NT2/D1 (cell line): ENCODE measurements around the gene MAST4.

ENCODE experiments used
- SUZ12 ChIP-seq: IDR thresholded peaks from 2 replicates; pipeline ENCODE4 v1.6.1; 2011; ENCODE audit not compliant: insufficient read length, insufficient read depth; ENCODE audit errors: extremely low read depth
- YY1 ChIP-seq: IDR thresholded peaks from 2 replicates; pipeline ENCODE4 v1.6.1; 2011; ENCODE audit not compliant: insufficient read length, insufficient read depth
- ZNF274 ChIP-seq: IDR thresholded peaks from 2 replicates; pipeline ENCODE4 v1.6.1; 2011; ENCODE audit warnings: mild to moderate bottlenecking, low read depth, low read length

GRCh38 chr5:67215519-67216471, 619.6 kb downstream of the MAST4 start:
- TF ChIP-seq YY1 (no peak), SUZ12 (no peak), ZNF274 (no peak)
